OCI-LY3 (cell line): Measurements from ENCODE around the gene DIAPH2.

Experiments used
- EZH2phosphoT487 ChIP-seq: fragments of 200-600 bp; shearing (Covaris generic); IDR thresholded peaks from 2 replicates; pipeline ENCODE4 v1.6.1; 2018; ENCODE audit warnings: antibody characterized with exemption, mixed run types, low read depth
- TF ChIP-seq, protein P1 (sequence below): fragments of 200-600, 300-600 bp; sonication (generic); IDR thresholded peaks from 2 replicates; pipeline ENCODE4 v1.5.1; 2014; ENCODE audit warnings: antibody characterized with exemption, low read length, low read depth

DNA sequence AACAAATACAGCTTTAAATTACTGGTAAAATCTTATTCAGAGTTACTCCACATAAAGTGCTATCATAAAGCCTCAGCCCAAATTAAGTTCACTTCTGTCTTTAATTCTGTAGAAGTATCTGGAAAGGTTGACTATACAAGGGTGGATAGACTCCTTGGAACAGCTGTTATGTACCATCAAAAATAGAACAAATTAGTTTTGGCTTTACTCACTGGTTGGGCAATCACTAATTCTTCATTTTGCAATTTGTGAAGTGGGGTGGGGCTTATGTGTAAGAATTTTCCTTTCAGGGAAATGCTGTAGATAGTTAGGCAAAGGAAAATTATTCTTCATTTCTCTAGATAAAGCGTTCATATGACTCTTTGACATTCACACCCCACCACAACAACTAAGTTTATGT, 7.8 kb downstream of the DIAPH2 start:
- TF ChIP-seq, protein P1, sequence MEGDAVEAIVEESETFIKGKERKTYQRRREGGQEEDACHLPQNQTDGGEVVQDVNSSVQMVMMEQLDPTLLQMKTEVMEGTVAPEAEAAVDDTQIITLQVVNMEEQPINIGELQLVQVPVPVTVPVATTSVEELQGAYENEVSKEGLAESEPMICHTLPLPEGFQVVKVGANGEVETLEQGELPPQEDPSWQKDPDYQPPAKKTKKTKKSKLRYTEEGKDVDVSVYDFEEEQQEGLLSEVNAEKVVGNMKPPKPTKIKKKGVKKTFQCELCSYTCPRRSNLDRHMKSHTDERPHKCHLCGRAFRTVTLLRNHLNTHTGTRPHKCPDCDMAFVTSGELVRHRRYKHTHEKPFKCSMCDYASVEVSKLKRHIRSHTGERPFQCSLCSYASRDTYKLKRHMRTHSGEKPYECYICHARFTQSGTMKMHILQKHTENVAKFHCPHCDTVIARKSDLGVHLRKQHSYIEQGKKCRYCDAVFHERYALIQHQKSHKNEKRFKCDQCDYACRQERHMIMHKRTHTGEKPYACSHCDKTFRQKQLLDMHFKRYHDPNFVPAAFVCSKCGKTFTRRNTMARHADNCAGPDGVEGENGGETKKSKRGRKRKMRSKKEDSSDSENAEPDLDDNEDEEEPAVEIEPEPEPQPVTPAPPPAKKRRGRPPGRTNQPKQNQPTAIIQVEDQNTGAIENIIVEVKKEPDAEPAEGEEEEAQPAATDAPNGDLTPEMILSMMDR: no peak
- TF ChIP-seq EZH2phosphoT487: no peak
